Activated T-helper 17 cell treated with anti-CD3 and anti-CD28 coated beads, Interleukin-2, amount 50 U/mL, for 72 hours (primary cell): Measurements from ENCODE around the gene SPATA1. TPM values are rescaled to one million over a fixed set of nuclear protein-coding genes. Genes with fewer than 3 reads are reported as not detected.
A peak's percentile ranks its signal among the peaks of the same experiment; 100 is the strongest.
"Not testable (repeated sequence)": the region's sequence is repeated elsewhere in the genome, so short reads cannot be mapped to it uniquely, and the experiment has no call there.

ENCODE experiments used
- ATAC-seq: fragments of 150-1000 bp; cut with Tn5 transposase; replicated peaks from 2 replicates; pipeline ENCODE4 v1.10.0; 2021; ENCODE audit warnings: mild to moderate bottlenecking, moderate library complexity
- H3K27ac Mint-ChIP-seq: one replicate; pipeline ENCODE4 v1.8.0; 2022; ENCODE audit warnings: mixed read lengths
- H3K27me3 Mint-ChIP-seq: one replicate; pipeline ENCODE4 v1.8.0; 2022; ENCODE audit warnings: mixed read lengths
- H3K36me3 Mint-ChIP-seq: one replicate; pipeline ENCODE4 v1.8.0; 2022; ENCODE audit warnings: low read depth, mild to moderate bottlenecking, mixed read lengths
- H3K4me1 Mint-ChIP-seq: one replicate; pipeline ENCODE4 v1.8.0; 2022; ENCODE audit warnings: mixed read lengths
- H3K4me3 Mint-ChIP-seq: one replicate; pipeline ENCODE4 v1.8.0; 2022; ENCODE audit warnings: mild to moderate bottlenecking, mixed read lengths
- H3K9me3 Mint-ChIP-seq: one replicate; pipeline ENCODE4 v1.8.0; 2022; ENCODE audit warnings: mixed read lengths
- total RNA-seq, 2 donors: library from RNA; stranded (reverse); gene quantifications; one replicate each; pipeline ENCODE4 v1.2.3, GENCODE V29; 2022

Gene SPATA1
- total RNA-seq, 2 donors from 2014 or later = 0.65 to 1.7 TPM

DNA sequence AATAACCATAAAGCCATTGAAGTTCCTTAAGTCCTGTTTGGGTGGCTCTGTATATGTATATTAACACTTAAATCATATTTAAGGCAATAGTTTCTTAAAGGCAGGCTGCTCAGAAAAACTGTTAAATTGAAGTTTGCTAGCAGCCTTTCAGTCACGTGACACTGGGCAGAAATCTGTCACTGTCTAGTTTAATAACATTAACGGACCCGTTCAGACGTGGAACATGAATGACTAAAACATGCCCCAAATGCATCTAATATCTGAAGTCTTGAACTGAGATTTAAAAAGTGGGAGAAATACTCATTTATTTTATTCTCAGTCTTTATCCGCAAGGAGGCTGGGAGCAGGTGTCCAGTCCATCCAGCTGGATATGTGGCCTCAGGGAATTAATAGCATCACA is 3.3 kb upstream of the SPATA1 start:
- H3K36me3 Mint-ChIP-seq = peaks cover 85% of the 10 kb centered on the region
- ATAC-seq = no peak

DNA sequence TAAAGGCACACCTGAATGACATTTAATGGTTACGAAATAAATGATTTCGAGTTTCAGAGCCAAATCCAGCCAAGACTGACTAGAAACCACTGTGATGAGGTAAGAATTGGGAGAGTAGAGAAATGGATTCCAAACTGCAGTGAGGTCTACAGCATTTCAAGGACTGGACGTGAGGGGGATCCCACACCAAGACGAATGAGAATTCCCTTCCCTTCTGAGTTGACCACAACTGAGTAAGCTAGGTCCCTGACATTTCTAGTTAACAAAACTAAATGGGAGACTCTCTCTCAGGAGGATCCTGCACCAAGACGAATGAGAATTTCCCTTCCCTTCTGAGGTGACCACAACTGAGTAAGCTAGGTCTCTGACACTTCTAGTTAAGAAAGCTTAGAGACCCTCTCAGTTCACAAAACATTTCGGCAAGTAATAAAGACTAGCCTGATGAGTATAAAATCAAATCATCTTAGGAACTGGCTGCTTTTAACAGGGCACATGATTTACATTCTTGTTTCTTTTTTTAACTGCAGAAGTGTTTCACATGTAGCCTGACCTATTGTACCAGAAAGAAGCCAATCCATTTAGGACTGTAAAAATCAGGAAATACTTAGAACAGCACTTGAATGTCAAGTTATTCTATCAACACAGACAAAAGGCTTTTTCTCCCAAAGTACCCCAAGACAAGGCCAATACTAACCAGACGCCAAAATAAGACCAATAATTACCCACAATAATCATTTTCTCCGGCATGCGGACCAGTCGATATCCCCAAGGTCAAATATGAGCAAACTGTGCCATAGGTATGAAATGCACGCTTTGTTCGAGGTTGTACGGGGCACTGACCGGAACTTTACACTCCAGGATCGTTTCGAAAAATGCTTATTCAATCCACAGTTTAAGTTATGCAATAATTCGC is 1.4 kb upstream of the SPATA1 start:
- Mint-ChIP-seq H3K9me3 (no peaks in the 10 kb centered on the region), H3K4me3 (peak overlapping the region; percentile 100), H3K4me1 (peaks cover 21% of the 10 kb centered on the region), H3K27me3 (no peaks in the 10 kb centered on the region), H3K27ac (peak overlapping the region; percentile 99), H3K36me3 (peaks cover 66% of the 10 kb centered on the region)
- ATAC-seq = peak; percentile 36

More for the DNA sequence above, 3.3 kb upstream of the SPATA1 start:
- H3K4me3 Mint-ChIP-seq = peak overlapping the region; percentile 100
- H3K27ac Mint-ChIP-seq = no peak overlapping the region
- H3K4me1 Mint-ChIP-seq = peaks cover 25% of the 10 kb centered on the region
- H3K27me3 Mint-ChIP-seq = no peaks in the 10 kb centered on the region
- H3K9me3 Mint-ChIP-seq = no peaks in the 10 kb centered on the region

DNA sequence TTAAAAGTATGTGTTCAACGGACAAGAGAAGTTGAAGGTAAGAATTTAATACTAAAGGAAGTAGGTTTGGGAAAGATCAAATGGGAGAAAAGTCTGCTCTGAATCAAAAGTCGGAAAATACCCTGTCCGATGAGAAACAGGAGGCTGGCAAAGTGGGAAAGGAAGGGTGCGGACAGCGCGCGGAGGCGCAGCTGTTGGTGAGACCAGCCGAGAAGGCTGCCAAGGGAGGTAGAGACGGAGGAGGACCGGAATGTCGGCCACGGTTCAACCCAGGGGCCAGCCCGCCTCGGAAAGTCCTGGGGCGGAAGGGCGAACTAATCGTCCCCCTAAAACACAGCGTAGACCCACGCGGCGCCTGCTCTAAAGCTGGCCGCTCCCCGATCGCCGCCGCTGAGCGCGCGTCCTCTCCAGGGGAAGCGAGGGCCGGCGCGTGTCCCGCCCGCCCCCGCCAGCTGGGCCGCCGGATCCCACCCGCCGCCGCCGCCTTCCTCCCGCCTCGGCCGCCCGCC is 639 bp upstream of the SPATA1 start:
- peaks cover 58% of the 10 kb centered on the region for H3K36me3 Mint-ChIP-seq
- H3K27ac Mint-ChIP-seq = peak overlapping the region; percentile 99
- H3K9me3 Mint-ChIP-seq = no peaks in the 10 kb centered on the region
- peaks cover 21% of the 10 kb centered on the region for H3K4me1 Mint-ChIP-seq
- peak overlapping the region; percentile 100 for H3K4me3 Mint-ChIP-seq
- H3K27me3 Mint-ChIP-seq = no peaks in the 10 kb centered on the region
- ATAC-seq = peak; percentile 33

DNA sequence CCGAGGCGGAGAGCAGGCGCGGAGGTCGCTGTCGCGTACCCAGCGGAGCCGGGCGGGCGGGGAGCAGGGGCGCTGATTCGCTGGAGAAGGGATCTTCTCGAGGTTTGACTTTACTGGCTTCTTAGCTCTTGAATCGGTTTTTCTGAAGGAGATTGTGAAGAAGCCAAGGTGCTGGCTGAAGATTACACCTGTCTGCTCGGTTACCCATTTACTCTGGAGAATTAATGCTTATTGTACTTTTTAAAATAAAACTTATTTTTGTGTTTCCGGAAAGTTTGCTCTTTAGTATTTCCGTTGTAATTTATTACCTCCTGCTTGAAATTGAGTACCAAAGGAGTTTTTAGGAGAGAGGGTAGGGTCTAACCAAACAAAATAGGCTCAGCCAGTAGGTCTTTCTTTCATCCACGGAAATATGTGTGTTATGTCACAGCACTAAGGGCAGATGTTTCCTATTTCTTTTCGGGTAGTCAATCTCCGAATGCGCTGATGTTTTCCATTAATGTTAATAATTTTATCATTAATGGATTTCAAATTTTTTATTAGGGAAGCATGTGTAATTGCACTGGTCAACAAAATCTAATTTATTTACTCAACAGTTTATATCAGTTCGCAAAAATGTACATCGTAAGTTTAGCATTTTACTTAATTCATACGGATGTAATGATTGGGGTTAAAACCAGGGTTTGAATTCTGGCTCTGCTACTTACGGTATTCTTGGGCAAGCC is 705 bp downstream of the SPATA1 start:
- Mint-ChIP-seq H3K36me3 (peaks cover 45% of the 10 kb centered on the region), H3K27ac (peak overlapping the region; percentile 99), H3K4me1 (peaks cover 12% of the 10 kb centered on the region), H3K9me3 (no peaks in the 10 kb centered on the region), H3K27me3 (no peaks in the 10 kb centered on the region), H3K4me3 (peak overlapping the region; percentile 100)
- ATAC-seq = no peak

DNA sequence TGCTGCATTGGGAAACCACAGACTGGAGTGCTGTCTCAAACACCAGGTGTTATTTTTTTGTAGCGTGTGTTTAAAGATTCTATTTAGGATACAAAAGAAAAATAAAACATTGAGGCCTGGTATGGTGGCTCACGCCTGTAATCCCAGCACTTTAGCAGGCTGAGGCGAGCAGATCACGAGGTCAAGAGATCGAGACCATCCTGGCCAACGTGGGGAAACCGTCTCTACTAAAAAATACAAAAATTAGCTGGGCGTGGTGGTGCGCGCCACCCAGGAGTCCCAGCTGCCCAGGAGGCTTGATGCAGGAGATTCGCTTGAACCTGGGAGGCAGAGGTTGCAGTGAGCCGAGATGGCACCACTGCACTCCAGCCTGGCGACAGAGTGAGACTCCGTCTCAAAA is 1.7 kb downstream of the SPATA1 start:
- H3K4me3 Mint-ChIP-seq, H3K9me3 Mint-ChIP-seq, H3K27me3 Mint-ChIP-seq, ATAC-seq, H3K27ac Mint-ChIP-seq: not testable (repeated sequence)
- Mint-ChIP-seq H3K36me3 (peaks cover 35% of the 10 kb centered on the region), H3K4me1 (peaks cover 12% of the 10 kb centered on the region)

DNA sequence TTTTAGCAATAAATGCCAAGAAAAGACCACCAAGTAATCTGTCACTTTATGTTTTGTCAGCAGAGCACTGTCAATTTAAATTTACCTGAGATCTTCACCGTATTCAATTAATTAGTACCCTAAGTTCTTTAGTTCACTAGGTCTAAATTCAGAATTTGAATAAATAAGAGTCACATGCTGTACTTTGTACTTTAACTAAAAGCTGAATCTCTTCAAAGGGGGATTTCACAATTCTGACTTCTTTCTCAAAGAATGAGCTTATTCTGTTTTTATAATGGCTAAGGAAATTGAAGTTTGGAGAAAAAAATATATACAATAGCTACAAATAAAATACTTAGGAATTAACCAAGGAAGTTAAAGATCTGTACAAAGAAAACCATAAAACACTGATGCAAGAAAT is 2.3 kb downstream of the SPATA1 start:
- ATAC-seq = no peak
- Mint-ChIP-seq H3K4me1 (peaks cover 8% of the 10 kb centered on the region), H3K27ac (no peak overlapping the region), H3K36me3 (peaks cover 29% of the 10 kb centered on the region), H3K27me3 (no peaks in the 10 kb centered on the region), H3K4me3 (peak overlapping the region; percentile 10), H3K9me3 (no peaks in the 10 kb centered on the region)

DNA sequence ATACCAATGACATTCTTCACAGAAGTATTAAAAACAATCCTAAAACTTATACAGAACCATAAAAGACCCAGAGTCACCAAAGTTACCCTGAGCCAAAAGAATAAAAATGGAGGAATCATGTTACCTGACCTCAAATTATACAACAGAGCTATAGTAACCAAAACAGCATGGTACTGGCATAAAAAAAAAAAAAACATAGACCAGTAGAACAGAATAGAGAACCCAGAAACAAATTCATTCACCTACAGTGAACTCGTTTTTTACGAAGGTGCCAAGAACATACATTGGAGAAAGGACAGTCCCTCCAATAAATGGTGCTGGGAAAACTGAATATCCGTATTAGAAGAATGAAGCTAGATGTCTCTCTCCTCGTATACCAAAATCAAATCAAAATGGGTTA is 2.8 kb downstream of the SPATA1 start:
- Mint-ChIP-seq H3K27me3 (no peaks in the 10 kb centered on the region), H3K27ac (no peak overlapping the region), H3K4me3 (no peak overlapping the region), H3K4me1 (peaks cover 6% of the 10 kb centered on the region), H3K36me3 (peaks cover 24% of the 10 kb centered on the region), H3K9me3 (no peaks in the 10 kb centered on the region)
- no peak for ATAC-seq

DNA sequence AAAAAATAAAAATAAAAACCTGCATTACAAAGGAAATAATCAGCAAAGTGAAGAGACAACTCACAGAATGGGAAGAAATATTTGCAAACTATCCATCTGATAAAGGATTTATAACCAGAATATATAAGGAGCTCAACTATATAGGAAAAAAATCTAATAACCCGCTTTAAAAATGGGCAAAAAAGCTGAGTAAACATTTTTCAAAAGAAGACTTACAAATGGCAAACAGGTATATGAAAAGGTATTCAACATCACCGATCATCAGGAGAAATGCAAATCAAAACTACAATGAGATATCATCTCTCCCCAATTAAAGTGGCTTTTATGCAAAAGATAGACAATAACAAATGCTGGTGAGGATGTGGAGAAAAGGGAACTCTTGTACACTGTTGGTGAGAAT is 4.0 kb downstream of the SPATA1 start:
- Mint-ChIP-seq H3K27ac (no peak overlapping the region), H3K27me3 (no peaks in the 10 kb centered on the region), H3K4me1 (no peaks in the 10 kb centered on the region), H3K36me3 (peaks cover 12% of the 10 kb centered on the region), H3K4me3 (no peak overlapping the region), H3K9me3 (no peaks in the 10 kb centered on the region)
- ATAC-seq = no peak

DNA sequence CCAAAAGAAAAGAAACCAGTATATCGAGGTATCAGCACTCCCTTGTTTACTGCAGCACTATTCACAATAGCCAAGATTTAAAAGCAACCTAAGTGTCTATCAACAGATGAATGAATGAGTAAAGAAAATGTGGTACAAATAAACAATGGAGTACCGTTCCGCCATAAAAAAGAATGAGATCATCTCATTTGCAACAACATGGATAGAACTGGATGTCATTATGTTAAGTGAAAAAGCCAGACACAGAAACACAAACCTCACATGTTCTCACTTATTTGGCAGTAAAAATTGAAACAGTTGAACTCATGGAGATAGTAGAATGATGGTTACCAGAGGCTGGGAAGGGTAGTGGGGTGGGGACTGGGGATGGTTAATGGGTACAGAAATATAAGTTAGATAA is 4.5 kb downstream of the SPATA1 start:
- ATAC-seq = no peak
- Mint-ChIP-seq H3K36me3 (peaks cover 7% of the 10 kb centered on the region), H3K9me3 (no peaks in the 10 kb centered on the region), H3K4me3 (no peak overlapping the region), H3K27ac (no peak overlapping the region), H3K4me1 (no peaks in the 10 kb centered on the region), H3K27me3 (no peaks in the 10 kb centered on the region)

DNA sequence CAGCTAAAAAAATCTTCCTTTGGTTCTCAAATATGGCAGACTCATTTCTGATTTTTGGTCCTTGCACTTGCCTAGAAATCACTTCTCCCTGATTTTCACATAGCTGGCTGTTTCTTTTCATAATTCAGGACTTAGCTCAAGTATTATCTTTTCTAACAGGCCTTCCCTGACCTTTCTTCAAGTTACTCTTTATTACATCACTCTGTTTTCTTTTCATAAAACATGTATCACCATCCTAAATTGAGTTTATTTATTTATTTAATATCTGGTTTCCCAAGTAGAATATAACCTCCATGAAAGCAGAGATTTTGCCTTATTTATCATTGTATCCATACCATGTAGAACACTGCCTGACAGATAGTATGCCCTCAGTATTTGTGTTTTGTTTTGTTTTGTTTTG is 18.4 kb downstream of the SPATA1 start:
- H3K27me3 Mint-ChIP-seq = no peaks in the 10 kb centered on the region
- H3K9me3 Mint-ChIP-seq = no peaks in the 10 kb centered on the region
- H3K4me3 Mint-ChIP-seq = no peak overlapping the region
- no peak overlapping the region for H3K27ac Mint-ChIP-seq
- H3K36me3 Mint-ChIP-seq = peaks cover 6% of the 10 kb centered on the region
- ATAC-seq = no peak
- H3K4me1 Mint-ChIP-seq = no peaks in the 10 kb centered on the region

DNA sequence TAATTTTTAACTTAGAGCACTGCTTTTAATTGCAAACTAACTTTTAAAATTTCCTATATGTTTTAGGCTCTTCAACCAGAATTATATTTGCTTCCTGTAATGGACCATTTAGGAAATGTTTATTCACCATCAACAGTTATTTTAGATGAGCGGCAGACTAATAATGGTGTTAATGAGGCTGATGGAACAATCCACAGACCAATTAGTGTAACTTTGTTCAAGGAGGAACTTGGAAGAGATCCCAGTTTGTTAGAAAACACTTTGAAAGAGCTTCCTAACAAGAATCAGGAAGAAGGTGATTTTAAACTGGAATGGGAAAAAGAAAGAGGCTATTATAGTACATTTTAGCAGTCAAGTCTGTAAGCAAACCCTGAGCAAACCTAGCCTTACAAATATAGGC is 19.6 kb downstream of the SPATA1 start:
- Mint-ChIP-seq H3K27me3 (no peaks in the 10 kb centered on the region), H3K4me3 (no peak overlapping the region), H3K27ac (no peak overlapping the region), H3K4me1 (no peaks in the 10 kb centered on the region), H3K9me3 (no peaks in the 10 kb centered on the region), H3K36me3 (peaks cover 6% of the 10 kb centered on the region)
- ATAC-seq = no peak

DNA sequence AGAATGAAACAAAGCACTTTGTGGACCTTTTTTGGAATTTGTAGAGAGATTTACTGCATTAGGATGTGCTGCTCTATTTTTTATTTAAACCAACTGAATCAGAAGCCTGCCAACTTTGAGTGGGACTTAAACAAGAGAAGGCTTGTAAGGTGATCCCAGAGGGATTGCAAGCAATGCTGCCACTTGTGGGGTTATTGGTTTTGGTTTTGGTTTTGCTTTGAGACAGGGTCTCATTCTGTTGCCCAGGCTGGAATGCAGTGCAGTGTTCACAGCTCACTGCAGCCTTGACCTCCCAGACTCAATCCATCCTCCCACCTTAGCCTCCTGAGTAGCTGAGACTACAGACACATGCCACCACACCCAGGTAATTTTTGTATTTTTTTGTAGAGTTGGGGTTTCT is 32.4 kb downstream of the SPATA1 start:
- ATAC-seq = no peak
- no peaks in the 10 kb centered on the region for H3K9me3 Mint-ChIP-seq
- no peaks in the 10 kb centered on the region for H3K27me3 Mint-ChIP-seq
- peaks cover 11% of the 10 kb centered on the region for H3K4me1 Mint-ChIP-seq
- H3K4me3 Mint-ChIP-seq = no peak overlapping the region
- H3K27ac Mint-ChIP-seq = no peak overlapping the region
- peaks cover 13% of the 10 kb centered on the region for H3K36me3 Mint-ChIP-seq

DNA sequence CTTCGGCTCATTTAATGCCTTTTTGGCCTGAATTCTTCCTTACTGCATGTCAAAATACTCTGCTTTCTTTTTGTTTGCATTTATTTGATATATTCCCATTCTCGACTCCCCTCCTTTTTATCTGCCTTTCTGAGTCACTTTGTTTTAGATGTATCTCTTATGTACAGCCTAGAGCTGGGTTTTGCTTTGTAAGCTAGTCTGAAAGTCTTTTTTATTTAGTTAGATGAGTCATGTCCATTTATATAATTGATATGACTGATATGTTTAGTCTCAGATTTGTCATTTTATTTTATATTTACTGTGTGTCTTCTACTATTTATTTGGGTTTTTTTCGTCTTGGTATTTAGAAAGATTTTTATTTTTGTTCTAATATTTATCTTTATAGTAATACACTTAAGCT is 33.8 kb downstream of the SPATA1 start:
- no peak for ATAC-seq
- no peaks in the 10 kb centered on the region for H3K27me3 Mint-ChIP-seq
- H3K4me3 Mint-ChIP-seq = no peak overlapping the region
- H3K27ac Mint-ChIP-seq = no peak overlapping the region
- H3K36me3 Mint-ChIP-seq = peaks cover 13% of the 10 kb centered on the region
- peaks cover 11% of the 10 kb centered on the region for H3K4me1 Mint-ChIP-seq
- H3K9me3 Mint-ChIP-seq = no peaks in the 10 kb centered on the region

DNA sequence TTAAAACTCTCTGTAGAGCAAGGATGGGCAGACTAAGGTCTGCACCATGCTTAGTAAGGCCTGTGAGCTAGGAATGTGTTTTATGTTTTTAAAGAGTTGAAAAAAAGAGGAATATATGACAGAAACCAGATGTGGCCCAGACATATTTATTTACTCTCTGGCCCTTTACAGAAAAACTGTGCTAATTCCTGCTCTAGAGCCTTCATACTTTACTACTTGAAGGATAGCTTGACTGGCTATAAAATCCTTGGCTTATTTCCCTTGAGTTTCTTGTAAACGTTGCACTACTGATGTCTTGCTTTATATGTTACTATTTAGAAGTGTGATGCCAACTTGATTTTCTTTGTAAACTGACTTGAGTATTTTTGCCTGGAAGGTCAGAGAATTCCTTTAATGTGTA is 34.6 kb downstream of the SPATA1 start:
- ATAC-seq = no peak
- peaks cover 11% of the 10 kb centered on the region for H3K4me1 Mint-ChIP-seq

DNA sequence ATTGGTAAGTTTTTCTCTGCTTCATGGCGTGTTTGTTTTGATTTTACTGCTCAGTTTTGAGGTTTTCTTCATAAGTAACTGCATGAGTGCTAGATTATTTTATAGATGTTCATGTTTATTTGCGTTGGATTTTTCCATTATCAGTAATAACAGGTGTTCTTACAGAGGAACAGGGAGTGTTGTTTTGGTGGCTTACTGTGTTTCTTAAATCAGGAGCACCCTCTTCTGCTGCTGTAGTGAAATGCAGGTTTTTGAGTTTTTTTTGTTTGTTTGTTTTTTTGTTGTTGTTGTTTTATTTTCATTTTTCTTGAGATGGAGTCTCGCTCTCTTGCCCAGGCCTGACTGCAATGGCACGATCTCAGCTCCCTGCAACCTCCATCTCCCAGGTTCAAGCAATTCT is 35.5 kb downstream of the SPATA1 start:
- Mint-ChIP-seq H3K4me1 (peaks cover 11% of the 10 kb centered on the region), H3K36me3 (peaks cover 13% of the 10 kb centered on the region), H3K27me3 (no peaks in the 10 kb centered on the region), H3K9me3 (no peaks in the 10 kb centered on the region), H3K4me3 (no peak overlapping the region), H3K27ac (peak overlapping the region; percentile 12)
- no peak for ATAC-seq

More for the DNA sequence above, 34.6 kb downstream of the SPATA1 start:
- H3K27ac Mint-ChIP-seq = peak overlapping the region; percentile 12
- H3K27me3 Mint-ChIP-seq = no peaks in the 10 kb centered on the region
- H3K36me3 Mint-ChIP-seq = peaks cover 13% of the 10 kb centered on the region
- H3K4me3 Mint-ChIP-seq = no peak overlapping the region
- H3K9me3 Mint-ChIP-seq = no peaks in the 10 kb centered on the region
